Activated CD4-positive, alpha-beta T cell treated with anti-CD3 and anti-CD28 coated beads, Interleukin-2, amount 50 U/mL, for 16 hours (primary cell): ENCODE measurements around the gene IL36B.

Source experiments
- DNase-seq: peaks from one replicate; pipeline ENCODE4 v3.0.0-alpha.2; 2020

IL36B gene

DNA sequence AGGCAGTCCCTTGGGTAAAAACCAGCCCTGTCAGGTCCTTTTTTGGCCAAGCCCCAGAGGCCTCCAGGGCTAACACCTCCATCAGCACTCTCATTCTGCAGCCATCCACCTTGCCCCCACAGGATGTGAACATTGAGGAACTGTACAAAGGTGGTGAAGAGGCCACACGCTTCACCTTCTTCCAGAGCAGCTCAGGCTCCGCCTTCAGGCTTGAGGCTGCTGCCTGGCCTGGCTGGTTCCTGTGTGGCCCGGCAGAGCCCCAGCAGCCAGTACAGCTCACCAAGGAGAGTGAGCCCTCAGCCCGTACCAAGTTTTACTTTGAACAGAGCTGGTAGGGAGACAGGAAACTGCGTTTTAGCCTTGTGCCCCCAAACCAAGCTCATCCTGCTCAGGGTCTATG, 22.4 kb upstream of the IL36B start:
- DNase-seq: no peak

DNA sequence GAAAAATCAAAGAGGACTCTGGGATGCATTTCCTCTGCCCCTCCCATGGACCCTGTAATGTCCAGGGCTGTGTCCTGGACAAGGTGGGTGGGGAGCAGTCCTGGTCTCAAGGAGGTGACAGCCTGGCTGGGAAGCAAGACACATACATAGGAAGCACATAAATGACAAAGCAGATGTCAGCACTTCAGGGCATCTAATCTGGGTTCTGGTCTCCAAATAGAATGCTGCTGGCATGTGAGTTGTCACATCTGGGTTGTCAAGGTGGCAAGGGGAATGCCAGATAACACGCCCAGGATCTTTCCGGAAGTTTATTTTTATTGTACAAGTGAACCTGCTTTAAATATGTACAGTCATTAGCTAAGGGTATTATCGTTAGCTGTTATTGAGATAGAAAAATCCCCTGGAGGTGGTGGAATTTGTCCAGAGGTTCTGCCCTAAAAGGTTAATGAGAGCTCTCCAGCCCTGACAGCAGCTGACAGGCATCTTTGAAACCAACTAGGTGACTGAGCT, 20.7 kb upstream of the IL36B start:
- DNase-seq: no peak

DNA sequence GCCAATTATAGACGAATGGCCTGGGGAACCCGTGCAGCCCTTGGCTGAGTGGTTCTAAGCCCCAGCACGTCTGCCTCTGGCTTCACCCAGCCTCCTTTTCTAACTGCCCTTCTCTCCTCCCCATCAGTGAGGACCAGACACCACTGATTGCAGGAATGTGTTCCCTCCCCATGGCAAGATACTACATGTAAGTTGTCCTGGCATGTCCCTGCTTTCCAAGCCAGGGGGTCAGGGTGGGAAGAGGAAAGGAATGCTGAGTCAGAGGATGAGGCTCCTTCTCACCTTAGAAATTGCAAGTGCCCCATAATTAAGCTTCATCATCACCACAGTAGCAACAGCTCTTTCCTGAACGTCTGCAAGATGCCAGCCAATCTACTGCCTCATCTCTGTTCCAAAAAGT, 19.9 kb upstream of the IL36B start:
- DNase-seq: no peak

DNA sequence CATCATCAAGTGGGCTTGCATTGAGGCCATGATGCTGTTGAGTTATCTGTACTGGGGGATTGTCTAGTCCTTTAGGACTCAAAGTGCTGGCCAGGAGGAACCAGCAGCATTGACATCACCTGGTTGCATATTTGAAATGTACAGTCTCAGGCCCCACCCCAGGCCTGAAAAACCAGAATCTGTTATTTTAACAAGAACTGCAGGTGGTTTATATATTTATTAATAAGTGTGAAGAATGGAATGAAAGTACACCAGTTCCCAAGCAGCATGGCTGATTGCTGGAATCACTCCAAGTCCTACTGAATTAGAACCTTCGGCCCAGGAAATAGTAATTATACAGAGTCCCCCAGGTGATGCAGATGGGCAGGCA, 17.9 kb upstream of the IL36B start:
- DNase-seq: no peak

DNA sequence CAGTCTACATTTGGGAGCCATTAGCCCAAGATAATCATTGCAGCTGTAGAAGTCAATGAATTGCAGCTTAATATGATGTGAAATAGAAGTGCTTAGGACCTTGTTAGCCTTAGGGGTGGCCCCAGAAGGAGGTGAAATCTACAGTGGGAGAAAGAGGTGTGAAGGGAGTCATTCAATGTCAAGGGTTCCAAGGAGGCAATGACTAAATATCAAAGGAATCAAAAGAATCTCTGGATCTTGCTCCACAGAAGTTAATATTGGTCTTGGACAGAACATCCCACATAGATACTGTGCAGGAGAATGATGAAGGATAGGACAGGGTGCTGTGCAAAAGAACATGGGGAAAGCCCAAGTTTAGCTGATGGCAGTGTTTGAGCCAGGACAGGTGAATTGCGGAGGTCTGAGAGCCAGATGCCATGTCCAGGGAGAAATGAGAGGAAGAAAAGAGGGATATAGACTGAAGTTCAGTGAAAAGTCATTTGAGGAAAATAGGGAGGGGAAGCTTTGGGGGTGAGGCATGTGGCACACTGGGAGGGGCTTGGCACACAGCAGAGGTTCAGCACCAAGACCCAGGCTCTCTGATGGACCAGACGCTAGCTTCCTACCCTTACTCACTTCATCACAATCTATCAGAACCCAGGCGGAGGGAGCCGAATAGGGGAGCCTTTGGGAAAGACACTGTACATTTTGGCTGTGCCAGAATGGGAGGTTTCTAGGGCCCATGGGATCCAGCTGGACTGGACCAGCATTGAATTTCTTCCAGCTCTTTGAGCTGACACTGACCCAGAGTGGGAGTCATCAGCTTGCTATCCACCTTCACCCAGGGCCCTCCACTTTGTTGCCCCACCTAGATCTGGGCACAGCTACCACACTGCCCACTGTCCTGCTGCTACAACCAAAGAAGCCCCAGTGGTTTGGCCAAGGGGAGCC, 17.3 kb upstream of the IL36B start:
- no peak for DNase-seq

DNA sequence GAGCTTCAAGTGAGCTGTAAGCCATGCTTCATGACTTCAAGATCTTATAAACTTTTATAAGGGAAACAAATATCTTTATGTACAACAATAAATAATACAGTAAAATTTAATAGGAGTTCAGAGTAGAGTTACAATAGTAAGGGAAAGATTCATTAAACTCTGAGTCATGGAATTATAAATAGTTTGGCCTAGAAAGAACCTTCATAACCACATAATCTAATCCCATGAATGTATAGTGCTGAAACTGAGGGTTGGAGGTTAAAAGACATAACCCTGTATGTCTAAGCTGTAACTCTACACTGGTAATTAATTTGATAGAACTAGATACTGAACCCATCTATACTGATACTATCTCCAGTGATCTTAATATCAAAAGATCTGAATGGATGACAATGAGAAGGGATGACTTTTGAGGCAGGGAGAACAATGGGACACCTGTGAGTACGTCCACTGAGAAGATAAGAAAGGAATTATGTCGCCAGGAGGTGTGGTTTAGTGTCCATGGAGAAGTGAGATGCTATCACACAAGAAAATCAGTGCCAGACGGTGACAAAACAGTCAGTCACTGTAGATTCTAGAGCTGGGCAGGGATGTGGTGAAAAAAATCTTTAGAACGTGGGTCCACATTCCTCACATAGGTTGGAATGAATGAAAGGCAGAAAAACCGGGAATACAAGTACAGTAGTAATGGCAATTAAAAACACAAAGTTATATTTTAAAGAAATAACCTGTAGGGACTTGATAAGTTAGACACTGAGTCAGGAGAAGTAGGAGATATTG, 16.2 kb upstream of the IL36B start:
- DNase-seq: no peak

DNA sequence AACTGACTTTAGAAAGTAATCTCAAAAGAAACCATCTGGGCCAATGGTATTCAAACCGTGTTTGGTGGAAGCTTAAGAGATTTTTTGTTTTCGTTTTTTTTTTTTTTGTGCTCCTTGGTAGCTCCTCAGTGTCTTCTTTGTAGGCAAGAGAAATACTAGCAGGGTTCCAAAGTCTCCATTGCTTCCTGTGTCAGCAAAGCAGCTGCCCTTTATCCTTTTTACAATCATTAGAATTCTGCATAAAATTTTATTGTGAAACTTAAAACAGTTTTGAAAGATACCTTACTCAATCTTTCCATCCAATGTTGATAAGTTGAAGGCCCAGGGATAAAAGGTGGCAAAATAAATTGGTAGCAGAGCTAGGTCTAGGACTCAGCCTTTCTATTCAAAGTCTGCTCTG, 15.6 kb upstream of the IL36B start:
- no peak for DNase-seq

GRCh38 chr2:113067681-113068080, 15.0 kb upstream of the IL36B start, which contains the start of gene IL1F10:
TSS of gene IL1F10 (plus strand) at chr2:113067970. CDS start at chr2:113072739, 4,769 bp downstream.
- DNase-seq: no peak

GRCh38 chr2:113064898-113065297, 12.2 kb upstream of the IL36B start:
- DNase-seq: no peak

DNA sequence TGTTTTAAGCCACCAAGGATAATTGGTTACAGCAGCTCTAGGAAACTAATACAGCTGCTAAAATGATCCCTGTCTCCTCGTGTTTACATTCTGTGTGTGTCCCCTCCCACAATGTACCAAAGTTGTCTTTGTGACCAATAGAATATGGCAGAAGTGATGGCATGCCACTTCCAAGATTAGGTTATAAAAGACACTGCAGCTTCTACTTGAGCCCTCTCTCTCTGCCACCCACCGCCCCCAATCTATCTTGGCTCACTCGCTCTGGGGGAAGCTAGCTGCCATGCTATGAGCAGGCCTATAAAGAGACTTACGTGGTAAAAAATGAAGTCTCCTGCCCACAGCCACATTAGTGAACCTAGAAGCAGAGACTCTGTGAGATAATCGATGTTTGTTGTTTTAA, 11.6 kb upstream of the IL36B start:
- no peak for DNase-seq

DNA sequence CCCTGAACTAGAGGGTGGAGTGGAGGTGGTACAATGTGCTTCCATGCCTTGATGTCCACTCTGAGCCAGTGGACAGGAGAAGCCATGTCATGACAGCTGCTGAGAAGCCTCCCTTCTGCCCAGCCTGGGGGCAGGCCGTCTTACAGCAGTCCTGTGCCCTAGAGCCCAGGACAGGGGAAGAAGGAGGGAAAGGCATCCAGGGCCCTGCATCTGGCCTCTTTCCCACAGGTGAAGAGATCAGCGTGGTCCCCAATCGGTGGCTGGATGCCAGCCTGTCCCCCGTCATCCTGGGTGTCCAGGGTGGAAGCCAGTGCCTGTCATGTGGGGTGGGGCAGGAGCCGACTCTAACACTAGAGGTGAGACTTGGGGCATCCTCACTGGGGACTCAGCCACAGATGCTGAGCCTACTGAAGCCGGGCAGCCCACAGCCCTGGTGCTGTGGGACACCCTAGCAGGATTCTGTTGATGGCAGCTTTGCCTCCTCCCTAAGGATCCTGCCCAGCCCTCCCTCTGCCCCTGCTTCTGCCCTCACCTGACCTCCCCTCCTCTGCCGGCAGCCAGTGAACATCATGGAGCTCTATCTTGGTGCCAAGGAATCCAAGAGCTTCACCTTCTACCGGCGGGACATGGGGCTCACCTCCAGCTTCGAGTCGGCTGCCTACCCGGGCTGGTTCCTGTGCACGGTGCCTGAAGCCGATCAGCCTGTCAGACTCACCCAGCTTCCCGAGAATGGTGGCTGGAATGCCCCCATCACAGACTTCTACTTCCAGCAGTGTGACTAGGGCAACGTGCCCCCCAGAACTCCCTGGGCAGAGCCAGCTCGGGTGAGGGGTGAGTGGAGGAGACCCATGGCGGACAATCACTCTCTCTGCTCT, 9.5 kb upstream of the IL36B start:
- no peak for DNase-seq

DNA sequence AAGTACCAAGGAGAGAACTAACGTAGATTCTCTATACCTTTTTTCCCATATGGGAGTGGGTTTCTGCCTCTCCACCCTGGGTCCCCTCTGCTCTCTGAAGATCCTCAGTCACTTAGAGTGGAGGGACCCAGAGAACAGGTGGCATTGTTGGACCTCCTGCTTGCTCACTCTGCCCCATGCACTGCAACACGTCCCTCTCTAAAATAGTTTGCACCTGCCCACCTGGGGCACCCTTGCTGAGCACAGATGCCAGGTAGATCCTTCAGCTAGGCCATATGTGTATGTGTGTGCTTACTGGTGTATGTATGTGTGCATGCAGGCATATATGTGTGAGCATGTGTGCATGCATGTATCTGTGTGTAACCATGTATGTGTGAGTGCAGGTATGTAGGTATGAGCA, 8.6 kb upstream of the IL36B start:
- no peak for DNase-seq

- DNase-seq: no peak
Observed at GRCh38 chr2:113060796-113061195, 8.1 kb upstream of the IL36B start.

DNA sequence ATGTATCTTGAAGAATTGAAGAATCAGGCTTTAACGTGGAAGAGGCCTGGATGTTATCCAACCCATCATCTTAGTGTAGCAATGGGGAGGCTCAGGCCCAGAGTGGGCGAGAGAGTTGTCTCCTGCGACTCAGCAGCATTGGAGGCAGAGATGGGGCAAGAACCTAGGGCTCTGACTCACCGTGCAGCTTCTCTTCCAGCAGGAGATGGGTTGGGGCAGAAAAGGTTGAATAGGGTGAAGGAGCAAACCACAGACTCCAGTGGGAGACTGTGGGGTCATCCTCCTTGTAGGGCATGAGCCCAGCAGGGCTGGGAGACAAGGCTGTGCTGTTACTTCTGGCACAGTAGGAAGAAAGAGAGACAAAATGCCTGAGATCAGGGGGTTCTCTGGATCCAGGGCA, 7.7 kb upstream of the IL36B start:
- DNase-seq: no peak

DNA sequence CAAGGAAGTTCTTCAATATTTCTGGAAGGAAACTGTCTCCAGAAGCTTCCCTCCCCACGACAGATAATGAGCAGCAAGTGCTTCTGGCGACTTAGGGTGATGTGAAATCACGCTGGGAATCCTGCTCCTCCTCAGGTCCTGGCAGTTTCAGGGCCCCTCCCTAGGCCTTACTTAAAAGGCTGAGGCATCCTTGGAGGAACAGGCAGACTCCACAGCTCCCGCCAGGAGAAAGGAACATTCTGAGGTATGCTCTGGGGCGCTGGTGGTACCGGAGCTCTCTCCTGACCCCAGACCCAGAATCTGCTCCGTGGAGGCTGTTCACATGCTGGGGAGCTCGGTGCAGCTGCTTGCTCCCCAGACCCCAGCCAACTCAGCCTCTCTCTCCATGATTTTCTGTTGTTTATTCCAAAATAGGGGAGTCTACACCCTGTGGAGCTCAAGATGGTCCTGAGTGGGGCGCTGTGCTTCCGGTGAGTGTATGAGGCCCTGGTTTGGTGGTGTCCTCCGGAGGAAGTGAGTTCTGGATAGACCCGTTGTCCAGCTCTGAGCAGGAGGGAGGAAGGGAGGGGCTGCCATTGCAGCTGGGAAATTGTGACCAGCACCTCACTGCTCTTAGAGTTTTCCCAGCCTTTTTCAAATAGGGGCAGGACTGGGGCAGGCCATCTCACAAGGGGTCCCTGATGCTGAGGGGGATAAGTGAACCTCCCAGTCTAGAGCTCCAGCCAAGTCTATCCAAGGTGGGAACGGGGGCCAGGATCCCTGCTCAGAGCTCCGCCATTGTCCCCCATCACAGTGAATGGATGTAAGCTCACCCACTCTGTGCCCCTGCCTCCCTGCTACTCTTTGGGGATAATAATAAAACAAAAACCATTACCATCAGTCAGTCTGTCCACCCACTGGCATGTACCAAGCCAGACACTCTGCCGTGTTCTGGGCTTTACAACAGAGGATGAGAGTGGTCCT, 6.6 kb upstream of the IL36B start, which contains the start of gene IL36RN:
TSS of gene IL36RN (plus strand) at position 201 of the 963 bp plus-strand sequence. CDS start at position 442, 241 bp downstream.
- no peak for DNase-seq

- DNase-seq: no peak
Observed at GRCh38 chr2:113058411-113058994, 5.8 kb upstream of the IL36B start.

GRCh38 chr2:113057117-113057516, 4.5 kb upstream of the IL36B start:
- no peak for DNase-seq

DNA sequence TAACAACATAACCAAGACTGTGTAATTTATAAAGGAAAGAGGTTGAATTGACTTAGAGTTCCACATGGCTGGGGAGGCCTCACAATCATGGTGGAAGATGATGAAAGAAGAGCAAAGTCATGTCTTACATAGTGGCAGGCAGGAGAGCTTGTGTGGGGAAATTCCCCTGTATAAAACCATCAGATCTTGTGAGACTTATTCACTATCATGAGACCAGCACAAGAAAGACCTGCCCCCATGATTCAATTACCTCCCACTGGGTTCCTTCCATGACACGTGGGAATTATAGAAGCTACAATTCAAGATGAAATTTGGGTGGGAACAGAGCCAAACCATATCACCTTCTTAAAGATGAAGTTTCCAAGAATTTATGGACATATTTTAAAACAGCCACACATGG, 3.9 kb upstream of the IL36B start:
- no peak for DNase-seq

- no peak for DNase-seq
Observed at GRCh38 chr2:113054066-113054465, 1.4 kb upstream of the IL36B start.

- no peak for DNase-seq
Observed at GRCh38 chr2:113053666-113054065, 999 bp upstream of the IL36B start.
